GM10266 (cell line): ENCODE data around the gene LINGO3.

Experiments
- DNase-seq: peaks from one replicate; pipeline ENCODE4 v3.0.0; 2012; ENCODE audit errors: extremely low spot score
- CTCF ChIP-seq: IDR thresholded peaks from 2 replicates; pipeline ENCODE4 v1.5.1; 2012; ENCODE audit warnings: mild to moderate bottlenecking, low read depth; ENCODE audit not compliant: control insufficient read depth, insufficient read depth; ENCODE audit errors: missing control alignments

Gene LINGO3

DNA sequence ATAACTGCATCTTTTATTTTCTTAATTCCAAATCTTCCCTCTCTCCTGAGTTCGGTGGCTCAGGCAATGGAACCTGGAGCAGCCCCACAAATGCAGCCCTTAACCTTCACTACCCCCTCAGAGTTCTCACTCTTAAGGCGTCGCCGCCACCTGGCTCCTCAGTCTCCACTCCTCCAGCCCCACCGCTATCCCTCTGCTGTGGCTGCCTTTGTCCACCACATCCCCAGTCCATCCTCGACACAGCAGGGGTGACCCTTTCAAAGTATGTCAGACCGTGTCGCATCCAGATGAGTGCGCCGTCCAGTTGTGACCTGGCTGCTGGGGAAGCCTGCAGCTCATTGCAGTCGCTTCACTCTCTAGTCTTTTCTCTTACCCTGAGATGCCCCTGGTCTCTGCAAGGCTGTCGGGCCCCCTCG is 21.6 kb upstream of the LINGO3 start:
- no peak for DNase-seq
- no peak for TF ChIP-seq CTCF

- no peak for DNase-seq
- no peak for TF ChIP-seq CTCF
Measured at GRCh38 chr19:2329149-2329478, 21.2 kb upstream of the LINGO3 start.

DNA sequence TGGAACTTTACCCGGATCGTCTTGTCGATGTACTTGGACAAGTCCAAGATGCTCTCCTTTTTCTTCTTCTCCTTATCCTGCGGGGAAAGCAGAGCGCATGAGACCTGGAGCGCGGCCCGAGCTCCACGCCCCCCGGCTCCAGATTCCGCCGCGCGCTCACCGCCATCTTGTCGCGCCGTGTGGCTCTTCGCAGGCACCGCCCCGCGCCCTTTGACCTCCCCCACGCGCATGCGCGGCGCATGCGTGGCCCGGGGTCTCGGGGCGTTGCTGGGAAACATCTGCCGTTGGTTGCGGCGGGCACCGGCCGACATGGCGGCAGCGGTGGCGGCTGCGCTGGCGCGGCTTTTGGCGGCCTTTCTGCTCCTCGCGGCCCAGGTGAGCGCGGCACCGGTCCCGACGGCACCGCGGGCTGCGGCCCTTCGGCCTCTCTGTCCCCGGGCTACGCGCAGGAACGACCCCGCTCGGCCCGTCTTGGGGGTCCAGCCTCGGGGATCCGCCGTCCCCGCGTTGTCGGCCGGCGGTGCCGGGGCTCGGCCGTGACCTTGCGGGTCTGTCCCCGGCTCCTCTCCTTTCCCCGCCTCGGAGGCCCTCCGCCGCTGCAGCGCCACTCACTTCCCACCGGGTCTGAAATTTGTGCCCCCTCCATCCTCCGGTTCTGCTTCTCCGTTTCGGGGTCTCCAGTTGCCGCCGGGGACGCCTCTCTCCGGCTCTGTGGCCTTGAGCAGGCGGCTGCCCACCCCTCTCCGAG is 20.6 kb upstream of the LINGO3 start, which contains the start of the genes LSM7 and SPPL2B:
TSS of gene LSM7 (minus strand) at position 186 of the 748 bp plus-strand sequence. CDS start at position 166, 20 bp downstream.
TSS of gene SPPL2B (plus strand) at position 284 of the 748 bp plus-strand sequence. CDS start at position 310, 26 bp downstream.
- DNase-seq, result peak; percentile 99
- TF ChIP-seq CTCF, result no peak

DNA sequence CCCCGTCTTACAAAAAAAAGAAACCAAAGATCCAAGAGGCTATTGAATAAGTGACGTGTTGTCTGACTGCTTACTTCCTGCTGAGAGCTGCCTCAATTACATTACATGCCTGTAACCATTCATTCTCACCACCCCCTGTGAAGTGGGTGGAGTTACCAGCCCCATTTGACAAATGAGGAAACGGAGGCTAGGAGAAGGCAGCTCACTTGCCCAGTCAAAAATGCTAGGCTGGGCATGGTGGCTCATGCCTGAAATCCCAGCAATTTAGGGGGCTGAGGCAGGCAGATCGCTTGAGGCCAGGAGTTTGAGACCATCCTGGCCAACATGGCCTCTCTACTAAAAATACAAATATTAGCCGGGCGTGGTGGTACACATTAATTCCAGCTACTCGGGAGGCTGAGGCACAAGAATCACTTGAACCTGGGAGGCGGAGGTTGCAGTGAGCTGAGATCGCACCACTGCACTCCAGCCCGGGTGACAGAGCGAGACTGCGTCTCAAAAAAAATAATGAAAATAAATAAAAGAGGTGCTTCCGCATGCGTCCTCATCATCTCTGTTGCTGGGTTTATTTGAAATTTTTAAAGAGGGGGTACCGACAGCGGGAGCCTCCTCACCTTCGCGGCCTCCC is 19.9 kb upstream of the LINGO3 start:
- DNase-seq, result peak; percentile 91
- no peak for TF ChIP-seq CTCF

DNA sequence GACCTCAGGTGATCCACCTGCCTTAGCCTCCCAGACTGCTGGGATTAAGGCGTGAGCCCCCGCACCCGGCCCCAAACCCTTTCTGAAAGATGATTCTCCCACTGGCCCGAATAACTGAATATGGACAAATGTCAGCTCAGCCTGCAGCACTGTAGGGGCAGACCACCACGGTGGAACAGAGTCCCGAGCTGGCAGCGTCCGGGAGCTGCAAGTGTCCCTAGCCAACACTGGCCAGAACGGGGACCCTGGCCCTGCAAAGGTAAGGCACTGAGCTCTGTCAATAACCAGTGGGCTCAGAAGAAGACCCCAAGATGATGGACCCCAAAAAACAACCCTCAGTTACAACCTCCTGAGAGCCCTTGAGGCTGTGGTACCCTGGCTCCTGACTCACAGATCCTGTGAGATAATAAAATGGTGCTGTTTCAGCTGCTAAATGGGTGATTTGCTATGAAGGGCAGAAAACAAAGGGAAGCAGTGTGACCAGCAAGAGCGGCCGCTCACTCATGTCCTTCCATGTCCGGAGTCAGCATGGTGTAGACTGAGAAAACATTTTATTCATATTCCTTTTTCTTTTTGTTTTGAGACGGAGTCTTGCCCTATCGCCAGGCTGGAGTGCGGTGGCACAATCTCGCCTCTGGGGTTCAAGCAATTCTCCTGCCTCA is 18.9 kb upstream of the LINGO3 start:
- TF ChIP-seq CTCF, result no peak
- no peak for DNase-seq

DNA sequence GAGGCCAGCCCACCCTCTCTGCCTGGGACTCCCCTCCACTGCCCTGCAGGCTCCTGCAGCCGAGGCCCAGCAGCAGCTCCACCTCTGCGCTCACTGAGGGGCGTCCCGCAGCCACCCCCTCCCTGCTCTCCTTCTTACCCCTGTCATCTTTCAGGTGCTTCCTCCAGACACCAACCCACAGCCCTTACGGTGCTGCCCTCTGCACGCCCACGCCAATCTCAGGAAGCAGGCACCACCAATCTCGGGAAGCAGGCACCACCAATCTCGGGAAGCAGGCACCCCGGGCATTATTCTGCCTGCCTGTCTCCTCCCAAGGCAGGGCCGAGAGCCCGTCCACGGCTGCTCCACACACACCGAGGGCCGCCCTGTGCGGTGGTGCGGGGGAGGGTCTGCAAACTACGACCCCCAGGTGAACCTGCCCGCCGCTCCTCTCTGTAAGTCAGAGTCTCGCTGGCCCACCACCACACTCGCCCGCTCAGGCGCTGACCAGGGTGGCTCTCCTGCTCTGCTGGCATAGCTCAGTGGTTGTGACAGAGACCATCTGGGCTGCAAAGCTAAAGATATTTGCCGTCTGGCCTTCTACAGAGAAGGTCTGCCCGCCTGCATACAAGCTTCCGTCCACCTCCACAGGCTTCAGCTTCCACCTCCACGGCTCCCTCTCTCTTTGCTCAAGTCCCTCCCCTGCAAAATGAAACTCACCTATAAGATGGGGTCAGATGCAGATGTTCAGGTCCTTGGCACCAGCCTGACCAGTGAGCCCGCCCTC is 17.5 kb upstream of the LINGO3 start:
- DNase-seq, result no peak
- TF ChIP-seq CTCF, result no peak
